Stimulated activated naive CD4-positive, alpha-beta T cell (primary cell): ENCODE results near the gene ACOXL.
"Not testable (repeated sequence)": the region's sequence is repeated elsewhere in the genome, so short reads cannot be mapped to it uniquely, and the experiment has no call there.

Experiments used
- DNase-seq, 6 experiments: peaks; one replicate each; lab custom pipeline; 2025; lab: John Stamatoyannopoulos, UW

ACOXL gene

DNA sequence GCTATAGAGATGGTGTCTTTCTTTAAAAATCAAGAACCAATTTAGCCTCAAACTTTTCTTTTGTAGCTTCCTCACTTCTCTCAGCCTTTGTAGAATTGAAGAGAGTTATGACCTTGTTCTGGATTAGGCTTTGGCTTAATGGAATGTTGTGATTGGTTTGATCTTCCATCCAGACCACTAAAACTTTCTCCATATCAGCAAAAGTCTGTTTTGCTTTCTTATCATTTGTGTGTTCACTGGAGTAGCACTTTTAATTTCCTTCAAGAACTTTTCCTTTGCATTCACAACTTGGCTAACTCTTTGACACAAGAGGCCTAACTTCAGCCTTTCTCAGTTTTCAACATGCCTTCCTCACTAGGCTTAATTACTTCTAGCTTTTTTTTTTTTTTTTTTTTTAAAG, 193.1 kb downstream of the ACOXL start:
- DNase-seq: no peak

DNA sequence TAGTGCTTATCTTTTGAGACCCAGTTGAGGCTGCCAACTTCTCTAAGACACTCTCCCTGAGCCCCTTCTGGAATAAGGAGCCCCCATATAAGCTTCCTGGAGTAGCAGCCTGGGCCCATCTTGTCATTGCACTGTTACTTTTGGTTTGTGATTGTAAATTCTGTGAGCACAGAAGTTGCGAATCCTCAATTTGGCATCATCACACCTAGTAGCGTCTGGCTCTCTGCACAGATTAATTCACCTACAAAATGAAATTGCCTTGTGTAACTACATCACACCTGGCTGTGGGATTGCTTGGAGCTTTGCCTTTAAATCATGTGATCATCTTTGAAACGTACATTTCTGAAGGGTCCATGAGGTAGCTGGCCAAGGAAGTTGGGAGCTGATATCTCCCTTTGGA, 195.2 kb downstream of the ACOXL start:
- DNase-seq: no peak

- DNase-seq: no peak
Observed at GRCh38 chr2:110929528-110929927, 197.2 kb downstream of the ACOXL start.

- DNase-seq: no peak
Observed at GRCh38 chr2:110931648-110932047, 199.3 kb downstream of the ACOXL start.

DNA sequence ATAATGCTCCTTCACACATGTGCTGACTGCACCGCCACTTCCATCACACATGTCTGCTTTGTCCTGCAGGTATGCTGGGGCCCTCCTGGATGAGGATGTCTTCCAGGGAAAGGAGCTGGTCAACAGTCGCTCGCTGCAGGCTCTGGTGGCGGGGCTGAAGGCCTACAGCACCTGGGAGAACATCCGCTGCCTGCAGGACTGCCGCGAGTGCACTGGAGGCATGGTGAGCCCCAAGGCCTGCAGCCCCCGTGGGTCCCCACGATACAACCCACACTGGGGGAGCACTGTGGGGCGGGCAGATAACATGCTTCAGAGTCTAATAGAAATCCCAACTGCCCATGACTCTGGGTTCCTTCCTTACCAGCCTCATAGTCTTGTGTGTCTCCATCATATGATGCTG, 201.0 kb downstream of the ACOXL start:
- no peak for DNase-seq

DNA sequence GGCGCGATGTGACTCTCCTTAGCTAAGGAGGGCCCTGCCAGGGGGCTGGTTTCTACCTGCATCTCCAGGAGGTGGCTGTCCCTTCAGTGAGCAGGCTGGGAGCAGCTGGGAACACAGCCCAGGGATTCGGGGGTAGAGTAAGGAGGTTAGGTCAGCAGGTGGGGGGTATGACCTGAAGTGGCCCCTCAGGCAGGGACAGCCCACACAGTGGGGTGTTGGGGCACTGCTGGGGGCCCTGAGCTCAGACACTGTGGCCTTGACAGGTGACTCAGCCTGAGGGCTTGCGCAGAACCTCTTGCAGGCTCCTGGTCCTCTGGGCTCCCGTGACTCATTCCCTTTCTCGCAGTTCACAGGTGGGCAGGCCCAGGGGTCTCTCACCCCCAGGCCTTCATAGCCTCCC, 202.6 kb downstream of the ACOXL start:
- DNase-seq: no peak

DNA sequence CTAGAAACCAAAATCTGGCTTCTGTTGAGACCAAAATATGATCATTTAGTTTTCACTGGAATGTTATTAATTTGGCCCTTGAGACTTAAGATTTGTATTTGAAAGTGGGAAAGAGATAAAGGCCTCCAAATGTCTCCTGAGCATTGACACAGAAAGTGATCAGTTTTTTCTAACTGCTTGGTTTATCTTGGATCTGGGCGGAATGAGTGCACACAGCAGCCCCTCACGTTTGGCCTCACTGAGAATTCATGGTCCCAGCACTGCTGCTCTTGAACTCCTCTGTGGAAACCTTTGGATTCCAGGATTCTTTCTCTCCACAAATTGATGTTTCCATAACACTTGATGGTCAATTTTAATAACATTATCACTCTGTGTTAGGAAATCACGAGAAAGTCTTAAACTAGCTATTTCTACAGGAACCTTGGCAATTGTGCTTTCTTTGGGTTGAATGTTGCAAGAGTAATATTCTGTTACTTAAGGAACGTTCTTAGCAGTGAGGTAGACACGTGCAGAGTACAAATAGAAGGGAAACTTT, 208.1 kb downstream of the ACOXL start:
- DNase-seq: no peak

GRCh38 chr2:110941226-110941625, 208.9 kb downstream of the ACOXL start:
- no peak for DNase-seq

DNA sequence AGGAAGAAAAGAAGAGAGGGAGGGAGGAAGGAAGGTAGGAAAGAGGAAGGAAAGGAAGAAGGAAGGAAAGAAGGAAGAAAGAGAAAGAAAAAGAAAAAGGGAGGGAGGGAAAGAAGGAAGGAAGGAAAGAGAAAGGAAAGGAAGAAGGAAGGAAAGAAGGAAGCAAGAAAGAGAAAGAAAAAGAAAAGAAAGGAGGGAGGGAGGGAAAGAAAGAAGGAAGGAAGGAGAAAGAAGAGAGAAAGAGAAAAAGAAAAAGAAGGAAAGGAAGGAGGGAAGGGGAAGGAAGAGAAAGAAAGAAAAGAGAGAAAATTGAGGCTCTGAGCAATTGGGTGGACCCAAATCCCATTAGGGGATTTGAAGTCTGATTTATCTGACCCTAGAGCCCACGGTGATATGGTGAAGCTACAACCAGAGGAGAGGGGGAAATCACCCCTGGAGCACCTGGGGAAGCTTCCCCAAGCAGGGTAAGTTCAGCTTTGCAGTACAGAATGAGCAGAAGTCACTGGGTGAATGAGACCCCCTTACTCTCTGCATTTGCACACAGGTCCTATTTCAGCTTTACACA, 210.8 kb downstream of the ACOXL start:
- no peak for DNase-seq

- DNase-seq: no peak
Observed at GRCh38 chr2:110946902-110947301, 214.5 kb downstream of the ACOXL start.

GRCh38 chr2:110948027-110948674, 215.8 kb downstream of the ACOXL start:
- no peak for DNase-seq

- DNase-seq: no peak
Observed at GRCh38 chr2:110950281-110950680, 217.9 kb downstream of the ACOXL start.

GRCh38 chr2:110955045-110955444, 222.7 kb downstream of the ACOXL start:
- DNase-seq: no peak

GRCh38 chr2:110955556-110955955, 223.2 kb downstream of the ACOXL start:
- no peak for DNase-seq

- no peak for DNase-seq
Observed at GRCh38 chr2:110957293-110957692, 224.9 kb downstream of the ACOXL start.

GRCh38 chr2:110958346-110959119, 226.2 kb downstream of the ACOXL start:
- DNase-seq: no peak

GRCh38 chr2:110959198-110959597, 226.8 kb downstream of the ACOXL start:
- DNase-seq: no peak

DNA sequence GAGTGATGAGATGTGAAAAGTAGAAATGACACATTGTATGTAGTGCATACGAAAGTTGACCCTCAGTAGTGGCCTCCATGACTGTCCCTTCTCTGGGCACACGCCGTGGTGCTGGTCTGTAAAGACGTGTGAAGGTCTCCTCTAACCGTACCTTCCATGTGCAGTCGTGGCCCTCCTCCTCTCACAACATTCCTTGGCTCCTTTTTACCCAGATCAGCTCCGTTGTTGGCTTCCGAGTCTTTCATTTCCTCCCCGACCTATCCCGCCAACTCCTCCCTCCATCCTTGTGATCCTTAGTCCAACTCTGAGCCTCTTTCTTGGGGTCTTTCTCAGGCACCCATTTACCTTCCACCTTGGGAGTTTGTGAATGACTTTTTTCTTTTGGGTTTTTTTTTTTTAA, 227.9 kb downstream of the ACOXL start:
- no peak for DNase-seq

DNA sequence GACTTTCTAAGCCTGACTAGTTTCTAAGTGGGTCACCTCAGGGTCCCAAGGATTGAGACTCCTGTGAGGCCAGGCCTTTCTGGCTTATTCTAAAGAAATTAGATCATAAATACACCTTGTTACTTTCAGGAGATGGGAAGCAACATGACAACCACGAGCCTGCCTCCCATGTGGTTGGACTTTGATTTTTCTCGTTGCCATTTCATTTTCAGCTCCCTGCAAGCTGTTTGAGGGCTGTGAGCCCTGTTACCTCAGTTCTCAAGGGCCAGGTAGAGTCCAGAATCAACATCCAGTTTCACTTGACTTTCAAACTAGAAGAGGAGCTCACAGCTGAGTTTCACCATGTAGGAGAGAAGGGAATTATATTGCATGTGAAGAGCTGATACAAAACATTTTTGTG, 228.6 kb downstream of the ACOXL start:
- no peak for DNase-seq

DNA sequence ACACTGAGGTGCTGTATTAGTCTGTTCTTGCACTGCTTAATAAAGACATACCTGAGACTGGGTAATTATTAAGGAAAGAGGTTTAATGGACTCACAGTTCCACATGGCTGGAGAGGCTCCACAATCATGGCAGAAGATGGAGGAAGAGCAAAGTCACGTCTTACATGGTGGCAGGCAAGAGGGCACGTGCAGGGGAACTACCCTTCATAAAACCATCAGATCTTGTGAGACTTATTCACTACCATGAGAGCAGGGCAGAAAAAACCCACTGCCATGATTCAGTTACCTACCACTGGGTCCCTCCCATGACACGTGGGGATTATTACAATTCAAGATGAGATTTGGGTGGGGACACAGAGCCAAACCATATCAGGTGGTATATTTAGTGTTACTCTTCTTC, 229.3 kb downstream of the ACOXL start:
- DNase-seq: not testable (repeated sequence)

DNA sequence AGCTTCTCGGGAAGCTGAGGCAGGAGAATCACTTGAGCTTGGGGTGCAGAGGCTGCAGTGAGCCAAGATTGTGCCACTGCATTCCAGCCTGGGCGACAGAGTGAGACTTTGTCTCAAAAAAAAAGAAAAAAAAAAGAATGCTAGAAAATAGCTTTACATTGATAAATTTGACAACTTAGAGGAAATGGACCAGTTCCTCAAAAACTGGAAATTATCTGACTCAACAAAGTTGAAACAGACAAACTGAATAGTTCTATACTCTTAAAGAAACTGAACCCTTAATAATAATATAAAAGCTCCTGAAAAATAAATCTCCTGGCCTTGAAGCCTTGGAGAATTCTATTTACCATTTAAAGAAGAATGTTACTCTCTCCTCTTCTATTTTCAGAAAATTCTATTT, 237.3 kb downstream of the ACOXL start:
- DNase-seq: no peak

DNA sequence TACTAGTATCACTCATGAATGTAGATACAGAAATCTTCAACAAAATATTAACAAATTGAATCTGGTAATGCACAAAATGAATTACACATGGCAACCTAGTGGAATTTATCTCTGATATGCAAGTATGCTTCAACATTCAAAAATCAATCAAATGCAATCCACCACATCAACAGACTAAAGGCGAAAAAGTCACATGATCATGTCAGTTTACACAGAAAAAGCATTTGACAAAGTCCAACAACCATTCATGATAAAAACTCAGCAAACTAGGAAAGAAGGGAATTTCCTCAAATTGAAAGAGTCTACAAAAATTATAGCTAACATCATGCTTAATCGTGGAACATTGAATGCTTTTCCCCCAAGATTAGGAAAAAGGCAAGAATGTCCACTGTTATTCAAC, 237.8 kb downstream of the ACOXL start:
- DNase-seq: no peak

DNA sequence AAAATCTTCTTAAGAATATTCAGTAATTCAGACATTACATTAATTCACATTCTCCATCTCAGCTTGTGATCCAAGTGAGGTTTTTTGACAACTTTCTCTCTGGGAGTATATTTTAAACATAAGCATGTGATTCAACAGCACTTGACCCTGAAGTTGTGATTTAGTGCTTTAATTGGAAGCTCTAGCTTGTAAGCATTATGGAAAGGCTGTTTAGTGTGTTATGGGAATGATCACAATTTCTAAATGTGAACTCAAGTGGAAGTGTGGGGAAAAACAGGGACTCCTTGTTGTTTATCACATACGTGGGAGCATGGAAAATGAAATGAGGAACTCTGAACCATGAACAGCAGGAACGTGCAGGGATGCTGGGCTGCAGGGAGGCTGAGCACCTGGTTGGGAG, 239.4 kb downstream of the ACOXL start:
- DNase-seq: no peak
